IPS DF 4.7 (cell line): Measurements from ENCODE around the gene NUAK1.
"Not testable (repeated sequence)": the region's sequence is repeated elsewhere in the genome, so short reads cannot be mapped to it uniquely, and the experiment has no call there.

ENCODE experiments used
- DNase-seq: peaks from one replicate; pipeline ENCODE4 v3.0.0-alpha.2; 2013; ENCODE audit warnings: low spot score; ENCODE audit errors: extremely low read depth

Gene NUAK1

GRCh38 chr12:106147956-106148355 is 9.2 kb upstream of the NUAK1 start:
- no peak for DNase-seq

GRCh38 chr12:106146987-106147386 is 8.2 kb upstream of the NUAK1 start:
- DNase-seq, result no peak

GRCh38 chr12:106145539-106146447 is 7.0 kb upstream of the NUAK1 start:
- no peak for DNase-seq

- DNase-seq, result no peak
Observed at GRCh38 chr12:106144847-106145246, 6.1 kb upstream of the NUAK1 start.

- DNase-seq, result no peak
Observed at GRCh38 chr12:106142591-106143261, 4.0 kb upstream of the NUAK1 start.

- not testable (repeated sequence) for DNase-seq
Observed at GRCh38 chr12:106141920-106142319, 3.2 kb upstream of the NUAK1 start.

GRCh38 chr12:106141452-106141851 is 2.7 kb upstream of the NUAK1 start:
- no peak for DNase-seq

GRCh38 chr12:106141003-106141402 is 2.2 kb upstream of the NUAK1 start:
- DNase-seq, result no peak

GRCh38 chr12:106140223-106140986 is 1.7 kb upstream of the NUAK1 start:
- DNase-seq, result no peak

GRCh38 chr12:106139422-106140171 is 843 bp upstream of the NUAK1 start:
- DNase-seq, result no peak

GRCh38 chr12:106138357-106138632 is 459 bp downstream of the NUAK1 start:
- DNase-seq, result no peak

- DNase-seq, result no peak
Observed at GRCh38 chr12:106137530-106138356, 1.0 kb downstream of the NUAK1 start.

GRCh38 chr12:106136263-106136662 is 2.5 kb downstream of the NUAK1 start:
- peak; percentile 82 for DNase-seq

GRCh38 chr12:106135781-106136180 is 3.0 kb downstream of the NUAK1 start:
- no peak for DNase-seq

GRCh38 chr12:106135075-106135474 is 3.7 kb downstream of the NUAK1 start:
- DNase-seq, result no peak

- DNase-seq, result no peak
Observed at GRCh38 chr12:106134294-106134949, 4.3 kb downstream of the NUAK1 start.

GRCh38 chr12:106133136-106134087 is 5.3 kb downstream of the NUAK1 start:
- peak; percentile 84 for DNase-seq

GRCh38 chr12:106132175-106133135 is 6.3 kb downstream of the NUAK1 start:
- DNase-seq, result no peak
